ENCODE measurements around the gene NUDCD3.

- TF ChIP-seq CTCF (IDR thresholded peaks at IDR 0.05): no peak
- no peak for TF ChIP-seq EZH2 (IDR thresholded peaks at IDR 0.05)
These were observed 40.9 kb downstream of the NUDCD3 start for GRCh38 chr7:44449584-44449928.
